CD1c-positive myeloid dendritic cell (primary cell): ENCODE results near the gene DAB1.

Experiments used
- DNase-seq: peaks from one replicate; pipeline ENCODE4 v3.0.0-alpha.2; 2016; ENCODE audit errors: extremely low spot score

DAB1 gene

GRCh38 chr1:57079454-57080157 is 344.3 kb downstream of the DAB1 start:
- DNase-seq, result no peak

GRCh38 chr1:57072401-57073110 is 351.3 kb downstream of the DAB1 start:
- no peak for DNase-seq

DNA sequence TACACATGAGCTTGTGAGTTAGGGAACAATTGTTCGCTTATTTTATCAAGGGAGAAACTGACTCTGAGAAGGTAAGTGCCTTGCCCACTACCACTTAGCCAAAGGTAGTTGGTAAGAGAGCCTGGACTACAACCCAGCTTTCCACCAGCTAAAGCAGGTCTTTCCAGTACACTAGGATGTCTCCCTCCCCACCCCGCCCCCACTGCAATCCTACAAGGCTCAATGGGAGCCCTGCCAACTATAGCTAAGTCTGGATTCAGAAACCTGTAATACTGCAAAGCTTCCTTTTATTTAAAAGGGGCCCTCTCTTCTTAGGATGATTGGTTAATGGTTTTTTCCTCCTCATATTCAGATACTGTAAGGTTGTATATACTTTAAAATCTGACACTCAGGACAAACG is 356.0 kb downstream of the DAB1 start:
- DNase-seq, result no peak

DNA sequence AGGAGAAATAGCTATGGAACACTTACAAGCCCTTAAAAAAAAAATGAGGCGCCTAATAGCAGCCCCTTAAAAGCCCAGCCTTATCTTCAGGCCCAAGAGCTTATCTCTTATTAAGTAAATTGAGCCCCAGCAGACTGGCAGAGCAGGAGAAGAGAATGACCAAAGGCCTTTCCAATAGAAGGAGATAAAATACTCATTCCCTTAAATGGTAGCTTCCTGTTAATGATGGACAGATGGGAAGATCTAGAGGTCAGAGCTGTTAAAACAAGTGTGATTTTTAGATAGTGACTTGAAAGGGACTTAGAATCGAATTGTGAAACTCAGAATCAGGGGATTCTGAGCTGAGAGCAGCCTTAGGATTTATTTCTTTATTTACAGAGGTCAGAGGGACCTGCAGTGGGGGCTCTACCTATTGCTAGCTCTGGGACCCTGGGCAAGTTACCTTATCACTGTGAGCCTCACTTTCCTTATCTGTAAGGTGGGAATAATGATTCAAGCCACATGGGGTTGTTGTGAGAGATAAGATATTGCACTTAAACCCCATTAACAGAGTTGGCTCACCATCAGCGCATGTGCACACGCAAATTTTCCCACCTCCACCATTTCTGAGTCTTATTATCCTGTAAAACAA is 356.8 kb downstream of the DAB1 start:
- no peak for DNase-seq

DNA sequence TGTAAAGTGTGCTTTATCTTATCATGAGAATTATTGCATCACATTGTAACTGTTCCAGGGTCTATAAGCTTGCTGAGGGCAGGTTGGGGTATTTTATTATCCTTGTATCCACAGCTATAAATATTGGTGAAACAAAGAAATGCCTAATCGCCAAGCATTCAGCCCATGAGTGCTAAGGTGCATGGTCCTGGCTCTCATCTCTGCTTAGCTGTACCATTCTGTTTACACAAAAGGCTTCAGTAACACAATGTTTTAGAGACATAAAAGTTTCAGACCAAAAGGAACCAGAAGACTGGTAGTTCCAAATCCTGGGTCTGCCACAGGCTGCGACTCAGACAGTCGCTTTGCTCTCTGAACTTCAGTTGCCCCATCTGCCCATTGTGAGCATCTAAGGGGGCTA is 358.4 kb downstream of the DAB1 start:
- DNase-seq, result no peak

GRCh38 chr1:57064379-57065140 is 359.3 kb downstream of the DAB1 start:
- no peak for DNase-seq

- DNase-seq, result no peak
Measured at GRCh38 chr1:57063406-57064125, 360.3 kb downstream of the DAB1 start.

DNA sequence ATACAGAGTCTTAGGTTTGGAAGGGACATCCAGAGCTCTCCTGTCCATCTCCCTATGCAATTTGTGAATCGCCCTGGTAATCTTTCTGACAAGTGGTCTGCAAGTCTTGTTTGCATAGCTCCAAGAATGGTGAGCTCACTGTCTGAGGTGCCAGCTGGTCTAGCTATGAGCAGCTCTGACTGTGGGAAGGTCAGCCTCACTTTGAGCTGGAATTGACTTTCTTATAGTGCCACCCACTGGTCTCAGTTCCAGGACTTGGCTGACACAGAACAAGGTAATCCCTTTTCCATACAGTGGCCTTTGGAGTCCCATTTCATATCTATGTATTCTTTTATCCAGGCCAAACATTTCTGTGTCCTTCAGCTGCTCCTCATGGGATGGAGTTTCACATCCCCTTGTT is 362.5 kb downstream of the DAB1 start:
- no peak for DNase-seq

- DNase-seq, result no peak
Measured at GRCh38 chr1:57060451-57060850, 363.4 kb downstream of the DAB1 start.

- no peak for DNase-seq
Measured at GRCh38 chr1:57058652-57059501, 365.0 kb downstream of the DAB1 start.

- no peak for DNase-seq
Measured at GRCh38 chr1:57048856-57049255, 375.0 kb downstream of the DAB1 start.

DNA sequence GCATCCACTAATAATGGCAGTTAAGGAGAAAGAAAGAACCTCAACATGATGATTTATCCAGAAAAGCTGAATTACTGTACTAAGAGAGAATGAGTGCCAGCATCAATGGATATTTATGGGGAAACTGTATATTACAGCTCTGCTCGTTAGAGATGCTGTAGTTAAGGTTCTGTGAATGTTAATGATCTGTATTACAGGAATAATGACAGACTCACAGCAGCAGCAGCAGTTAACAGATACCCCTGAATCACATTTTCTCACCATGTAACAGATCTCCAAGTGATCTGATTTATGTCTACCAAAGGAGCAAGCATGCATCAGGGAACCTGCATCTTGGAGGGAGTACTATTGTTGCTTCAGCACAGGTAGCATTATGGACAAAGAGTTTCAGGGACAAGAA is 377.4 kb downstream of the DAB1 start:
- DNase-seq, result no peak

- no peak for DNase-seq
Measured at GRCh38 chr1:57041901-57042300, 382.0 kb downstream of the DAB1 start.

DNA sequence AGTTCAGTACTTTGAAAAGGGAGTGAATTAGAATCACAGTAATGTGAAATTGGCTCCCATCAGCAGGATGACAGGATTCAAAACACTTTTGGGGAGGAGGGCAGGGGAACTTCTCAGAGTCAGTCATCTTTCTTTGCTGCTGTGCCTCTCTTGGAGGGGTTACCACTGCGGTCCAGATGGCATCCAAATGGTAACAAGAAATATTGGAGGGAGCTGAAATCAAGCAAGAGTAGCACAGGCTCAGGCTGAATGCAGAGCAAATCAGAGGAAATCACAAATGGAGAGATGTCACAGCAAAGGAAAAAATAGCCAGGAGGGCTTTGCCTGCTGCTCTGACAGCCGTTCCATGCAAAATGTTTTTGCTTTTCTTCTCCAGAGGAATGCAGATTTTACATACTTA is 383.0 kb downstream of the DAB1 start:
- no peak for DNase-seq

GRCh38 chr1:57036641-57037579 is 386.9 kb downstream of the DAB1 start:
- no peak for DNase-seq

DNA sequence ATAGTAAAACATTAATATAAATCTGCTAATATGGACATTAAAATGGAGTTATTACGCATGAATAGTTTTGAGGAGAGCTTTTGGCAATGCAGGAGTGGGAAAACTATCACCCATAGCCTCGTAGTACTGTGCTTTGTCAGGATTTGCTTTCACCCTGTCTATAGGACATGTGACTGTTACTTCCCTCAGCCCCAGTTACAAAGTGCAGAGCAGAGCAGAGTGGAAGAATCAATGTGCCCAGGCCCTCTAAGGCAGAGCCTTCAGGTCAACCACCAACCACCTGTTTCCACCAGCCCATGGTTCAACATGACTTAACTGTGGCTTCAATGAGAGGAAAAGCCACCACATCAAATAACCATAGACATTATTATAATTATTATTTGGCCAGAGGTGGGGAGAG is 389.1 kb downstream of the DAB1 start:
- no peak for DNase-seq

GRCh38 chr1:57033222-57034001 is 390.4 kb downstream of the DAB1 start:
- DNase-seq, result no peak

DNA sequence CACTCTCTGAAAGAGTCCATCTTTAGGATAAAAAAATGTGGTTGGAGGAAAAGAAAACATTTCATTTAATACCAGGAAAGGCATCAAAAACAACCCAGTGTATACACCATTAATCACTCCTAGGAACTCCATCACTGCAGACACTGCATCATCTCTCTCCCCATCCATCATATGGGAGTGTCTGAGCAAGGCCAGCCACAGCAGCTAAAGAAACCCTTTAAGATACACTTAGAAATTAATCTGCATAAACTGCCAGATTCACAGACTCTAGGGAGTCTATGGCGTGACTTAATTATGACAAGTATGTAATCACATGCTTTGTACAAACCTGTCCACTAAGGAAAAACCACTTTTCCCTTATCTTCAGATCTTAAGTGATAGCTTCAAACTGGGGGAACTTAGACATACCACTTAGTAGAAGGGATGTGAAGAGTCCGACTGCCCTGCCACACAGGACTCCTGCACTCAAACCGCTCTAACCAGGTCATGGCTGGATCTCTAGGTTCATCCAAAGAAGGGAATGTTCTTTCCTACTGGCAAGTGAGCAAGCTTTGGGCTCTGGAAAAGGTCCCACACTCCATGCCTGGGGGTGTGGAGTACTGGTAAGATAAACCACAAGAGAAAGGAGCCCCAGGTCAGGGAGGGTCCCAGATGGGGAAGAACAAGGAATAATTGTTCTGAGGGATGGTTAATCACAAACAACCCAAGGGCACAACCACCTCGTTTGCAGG is 397.1 kb downstream of the DAB1 start:
- no peak for DNase-seq
